WTC11 (cell line): ENCODE results near the gene TCTN1. TPM values are rescaled to one million over a fixed set of nuclear protein-coding genes. Genes with fewer than 3 reads are reported as not detected.
A peak's percentile ranks its signal among the peaks of the same experiment; 100 is the strongest.
"Not testable (repeated sequence)": the region's sequence is repeated elsewhere in the genome, so short reads cannot be mapped to it uniquely, and the experiment has no call there.

Source experiments
- ATAC-seq: fragments of 200-7000 bp; cut with Tn5 transposase; 2 replicates; pipeline ENCODE4 v1.10.0; 2021; ENCODE audit warnings: mild to moderate bottlenecking, moderate library complexity
- CTCF ChIA-PET: fragments of 300-600 bp; sonication (Branson Sonifier 250); formaldehyde crosslinking; loops from one replicate; lab custom pipeline; 2021; ENCODE audit warnings: antibody characterized with exemption; lab: Charles Lee
- POLR2A ChIA-PET: fragments of 350-600 bp; sonication (Branson Sonifier 250); formaldehyde crosslinking; loops from one replicate; lab custom pipeline; 2021; ENCODE audit warnings: antibody characterized with exemption; lab: Charles Lee
- DNase-seq: peaks from one replicate; pipeline ENCODE4 v3.0.0; 2021; ENCODE audit warnings: low spot score
- H3K27ac Mint-ChIP-seq: 2 replicates; pipeline ENCODE4 v1.8.0; 2021; ENCODE audit warnings: mixed read lengths
- H3K27me3 Mint-ChIP-seq: 2 replicates; pipeline ENCODE4 v1.8.0; 2021; ENCODE audit warnings: low read depth, mild to moderate bottlenecking, moderate library complexity, mixed read lengths
- H3K36me3 Mint-ChIP-seq: 2 replicates; pipeline ENCODE4 v1.8.0; 2021; ENCODE audit warnings: mixed read lengths
- H3K4me1 Mint-ChIP-seq: 2 replicates; pipeline ENCODE4 v1.8.0; 2022; ENCODE audit warnings: mixed read lengths
- H3K4me3 Mint-ChIP-seq: 2 replicates; pipeline ENCODE4 v1.8.0; 2021; ENCODE audit warnings: mild to moderate bottlenecking, moderate library complexity, mixed read lengths
- H3K9me3 Mint-ChIP-seq: 2 replicates; pipeline ENCODE4 v1.8.0; 2021; ENCODE audit warnings: mixed read lengths
- CREB1 ChIP-seq: sonication (generic); formaldehyde crosslinking; IDR thresholded peaks from 2 replicates; pipeline ENCODE4 v1.8.0; 2023; ENCODE audit warnings: mild to moderate bottlenecking, missing genetic modification reagents
- FOXK1 ChIP-seq: sonication (generic); formaldehyde crosslinking; IDR thresholded peaks from 2 replicates; pipeline ENCODE4 v1.8.0; 2022; ENCODE audit warnings: mild to moderate bottlenecking, moderate library complexity, missing genetic modification reagents
- GRHL2 ChIP-seq: fragments of 250-450 bp; sonication (Bioruptor Pico); IDR thresholded peaks from 2 replicates; pipeline ENCODE4 v1.8.0; 2022; ENCODE audit warnings: mild to moderate bottlenecking, moderate library complexity; ENCODE audit not compliant: insufficient replicate concordance, severe bottlenecking
- GTF2I ChIP-seq: fragments of 250-450 bp; sonication (Bioruptor Pico); conservative IDR thresholded peaks from 2 replicates; pipeline ENCODE4 v1.4.0; 2021; ENCODE audit warnings: mild to moderate bottlenecking
- SP1 ChIP-seq: sonication (generic); formaldehyde crosslinking; conservative IDR thresholded peaks from 2 replicates; pipeline ENCODE4 v1.8.1; 2022; ENCODE audit warnings: missing genetic modification reagents
- USF1 ChIP-seq: sonication (generic); formaldehyde crosslinking; IDR thresholded peaks from 2 replicates; pipeline ENCODE4 v1.8.0; 2022; ENCODE audit warnings: mild to moderate bottlenecking, missing genetic modification reagents
- USF2 ChIP-seq: sonication (generic); formaldehyde crosslinking; IDR thresholded peaks from 2 replicates; pipeline ENCODE4 v1.8.1; 2023; ENCODE audit warnings: mild to moderate bottlenecking, missing genetic modification reagents, moderate library complexity
- ZNF416 ChIP-seq: fragments of 250-450 bp; sonication (Bioruptor Pico); IDR thresholded peaks from 2 replicates; pipeline ENCODE4 v1.9.0; 2021; ENCODE audit warnings: mild to moderate bottlenecking, inconsistent platforms
- ZNF425 ChIP-seq: fragments of 250-450 bp; sonication (Bioruptor Pico); conservative IDR thresholded peaks from 2 replicates; pipeline ENCODE4 v1.9.0; 2021; ENCODE audit warnings: mild to moderate bottlenecking
- ZNF532 ChIP-seq: fragments of 250-450 bp; sonication (Bioruptor Pico); IDR thresholded peaks from 2 replicates; pipeline ENCODE4 v1.9.0; 2021; ENCODE audit warnings: mild to moderate bottlenecking, borderline replicate concordance
- total RNA-seq: library from RNA; stranded (reverse); gene quantifications from 3 replicates; pipeline ENCODE4 v1.2.3, GENCODE V29; 2021

TCTN1 gene
- total RNA-seq, 1 experiment from 2014 or later, result 10.3 TPM

GRCh38 chr12:110583137-110584059, 30.5 kb upstream of the TCTN1 start, which contains the start of gene PPTC7:
Gene PPTC7, minus strand, starts transcription at chr12:110583318. Its CDS starts 287 bp downstream, at chr12:110583031.
- DNase-seq (peak; percentile 97), ATAC-seq (peak; percentile 99)
- H3K27ac Mint-ChIP-seq, result peak within 1 kb of the TSS; percentile 71
- H3K4me3 Mint-ChIP-seq, result peak within 1 kb of the TSS; percentile 88
- H3K9me3 Mint-ChIP-seq, result no peaks in the 10 kb centered on the region
- TF ChIP-seq USF2 (CRISPR knock-in tag), result peak; percentile 32; the same call in 1 of the 2 replicates
- TF ChIP-seq USF1 (CRISPR knock-in tag), result 0 out of 2 replicates have a peak, but pooled peaks have one; percentile 18
- no peak for TF ChIP-seq CREB1 (CRISPR knock-in tag)
- no peaks in the 10 kb centered on the region for H3K27me3 Mint-ChIP-seq
- CTCF ChIA-PET, result no interaction called here
- peaks cover 45% of the 10 kb centered on the region for H3K4me1 Mint-ChIP-seq
- POLR2A ChIA-PET, result interaction anchor here (0.7 kb wide), 1 partner anchor 305 kb away, joined by 3 read pairs; no protein-coding TSS in a partner anchor
- no peaks in the 10 kb centered on the region for H3K36me3 Mint-ChIP-seq

- TF ChIP-seq GRHL2 (CRISPR knock-in tag) (no peak), GTF2I (CRISPR knock-in tag) (no peak), FOXK1 (CRISPR knock-in tag) (no peak), SP1 (CRISPR knock-in tag) (no peak), ZNF425 (CRISPR knock-in tag) (no peak), ZNF416 (CRISPR knock-in tag) (no peak)
- Mint-ChIP-seq H3K27ac (no peak overlapping the region), H3K4me1 (peaks cover 26% of the 10 kb centered on the region), H3K4me3 (no peak overlapping the region), H3K27me3 (no peaks in the 10 kb centered on the region), H3K36me3 (no peaks in the 10 kb centered on the region), H3K9me3 (no peaks in the 10 kb centered on the region)
- CTCF ChIA-PET, result no interaction called here
- POLR2A ChIA-PET, result no interaction called here
- ATAC-seq, result no peak
- DNase-seq, result no peak
Observed at GRCh38 chr12:110585231-110585799, 28.6 kb upstream of the TCTN1 start.

GRCh38 chr12:110587102-110587501, 26.8 kb upstream of the TCTN1 start:
- H3K4me1 Mint-ChIP-seq, result peaks cover 30% of the 10 kb centered on the region
- H3K27ac Mint-ChIP-seq, ATAC-seq, H3K4me3 Mint-ChIP-seq, CTCF ChIA-PET, DNase-seq, H3K9me3 Mint-ChIP-seq, H3K27me3 Mint-ChIP-seq, H3K36me3 Mint-ChIP-seq, POLR2A ChIA-PET: not testable (repeated sequence)

GRCh38 chr12:110590059-110590458, 23.9 kb upstream of the TCTN1 start:
- Mint-ChIP-seq H3K27me3 (no peaks in the 10 kb centered on the region), H3K36me3 (no peaks in the 10 kb centered on the region), H3K9me3 (no peaks in the 10 kb centered on the region), H3K27ac (no peak overlapping the region), H3K4me3 (no peak overlapping the region), H3K4me1 (peaks cover 15% of the 10 kb centered on the region)
- DNase-seq (no peak), ATAC-seq (no peak)
- no peak for TF ChIP-seq ZNF532 (CRISPR knock-in tag)
- ChIA-PET CTCF (no interaction called here), POLR2A (no interaction called here)
